H1 (cell line): ENCODE measurements around the gene DUSP23. TPM values are rescaled to one million over a fixed set of nuclear protein-coding genes. Genes with fewer than 3 reads are reported as not detected.

Experiments
- CTCF ChIA-PET: fragments of 300-600 bp; sonication (Branson Sonifier 250); formaldehyde crosslinking; loops from one replicate; lab custom pipeline; 2021; ENCODE audit not compliant: partially characterized antibody; lab: Charles Lee
- POLR2A ChIA-PET: fragments of 300-600 bp; sonication (Branson Sonifier 250); formaldehyde crosslinking; loops from one replicate; lab custom pipeline; 2021; ENCODE audit warnings: inconsistent platforms; ENCODE audit not compliant: partially characterized antibody; lab: Charles Lee
- DNase-seq, 2 experiments: peaks; one replicate each; pipeline versions ENCODE4 v3.0.0 to v3.0.0-alpha.2; 2010 to 2022; ENCODE audit warnings: low spot score in 2 of 2, low read depth in 1 of 2, mixed read lengths in 1 of 2
- FAIRE-seq: peaks from 2 replicates; lab custom pipeline; 2011; peaks lifted over from hg19 to GRCh38; lab: Jason Lieb, UNC
- H2AFZ ChIP-seq: 2 replicates; pipeline ENCODE4 v1.8.1; 2012; ENCODE audit warnings: low read length, inconsistent platforms
- H2AK5ac ChIP-seq: 2 replicates; pipeline ENCODE4 v1.6.1; 2013; ENCODE audit warnings: low read depth, low read length
- H2BK120ac ChIP-seq: replicated peaks from 2 replicates; pipeline ENCODE3; 2013; ENCODE audit warnings: low read depth, low read length, inconsistent platforms
- H2BK12ac ChIP-seq: 2 replicates; pipeline ENCODE4 v1.6.1; 2013; ENCODE audit warnings: low read depth, low read length
- H2BK15ac ChIP-seq: 2 replicates; pipeline ENCODE4 v1.6.1; 2013; ENCODE audit warnings: low read length
- H2BK20ac ChIP-seq: 2 replicates; pipeline ENCODE4 v1.6.1; 2013; ENCODE audit warnings: low read length
- H2BK5ac ChIP-seq: 2 replicates; pipeline ENCODE4 v1.6.1; 2013; ENCODE audit warnings: low read depth, low read length
- H3K14ac ChIP-seq: 2 replicates; pipeline ENCODE4 v1.6.1; 2013; ENCODE audit warnings: inconsistent platforms; ENCODE audit not compliant: insufficient read length
- H3K18ac ChIP-seq: 2 replicates; pipeline ENCODE4 v1.6.1; 2013; ENCODE audit warnings: low read length; ENCODE audit errors: extremely low read depth
- H3K23ac ChIP-seq: 2 replicates; pipeline ENCODE4 v1.6.1; 2013; ENCODE audit warnings: inconsistent platforms; ENCODE audit not compliant: insufficient read length
- H3K23me2 ChIP-seq: 2 replicates; pipeline ENCODE4 v1.6.1; 2013; ENCODE audit warnings: low read depth, low read length
- H3K27ac ChIP-seq: 2 replicates; pipeline ENCODE4 v1.6.1; 2011; ENCODE audit warnings: low read depth, low read length, inconsistent platforms
- H3K27me3 ChIP-seq, 4 experiments: replicated peaks in 1 of 4; 1 replicate in 1 of 4; 2 replicates in 3 of 4; pipeline versions ENCODE4 v1.6.1 to v1.8.1; 2011 to 2013; ENCODE audit warnings: low read length in 3 of 4, mild to moderate bottlenecking in 3 of 4, inconsistent platforms in 2 of 4, mixed read lengths in 2 of 4, moderate library complexity in 1 of 4; ENCODE audit not compliant: control insufficient read depth in 3 of 4, insufficient read depth in 3 of 4; ENCODE audit errors: extremely low read depth in 1 of 4
- H3K36me3 ChIP-seq, 4 experiments: 2 replicates each; pipeline versions ENCODE4 v1.6.1 to v1.8.1; 2011 to 2013; ENCODE audit warnings: mild to moderate bottlenecking in 4 of 4, low read length in 3 of 4, moderate library complexity in 2 of 4, control low read depth in 1 of 4, inconsistent platforms in 1 of 4; ENCODE audit not compliant: insufficient read depth in 4 of 4, control insufficient read depth in 2 of 4
- H3K4ac ChIP-seq: replicated peaks from 2 replicates; pipeline ENCODE3; 2013; ENCODE audit warnings: low read length, low read depth, mixed read lengths, inconsistent platforms; ENCODE audit not compliant: insufficient read length
- H3K4me1 ChIP-seq, 4 experiments: replicated peaks in 1 of 4; 1 replicate in 1 of 4; 2 replicates in 3 of 4; pipeline versions ENCODE4 v1.6.1 to v1.8.1; 2011 to 2013; ENCODE audit warnings: low read length in 3 of 4, inconsistent platforms in 2 of 4, mixed read lengths in 1 of 4; ENCODE audit not compliant: insufficient read depth in 4 of 4, control insufficient read depth in 3 of 4
- H3K4me2 ChIP-seq, 2 experiments: 2 replicates each; pipeline versions ENCODE4 v1.6.1 to v1.8.1; 2011 to 2013; ENCODE audit warnings: low read depth in 2 of 2, low read length in 2 of 2, control low read depth in 1 of 2, inconsistent platforms in 1 of 2, mild to moderate bottlenecking in 1 of 2; ENCODE audit not compliant: insufficient read depth in 1 of 2
- H3K4me3 ChIP-seq, 4 experiments: fragments of 200-600, 300-600 bp in 1 of 4; sonication (generic), shearing (Covaris generic), sonication (Bioruptor Twin) in 1 of 4; 2 replicates each; pipeline versions ENCODE4 v1.5.1 to v1.8.1; 2011 to 2016; ENCODE audit warnings: low read length in 4 of 4, low read depth in 3 of 4, control low read depth in 2 of 4, inconsistent platforms in 2 of 4, mild to moderate bottlenecking in 2 of 4, mixed read lengths in 1 of 4, moderate library complexity in 1 of 4; ENCODE audit not compliant: insufficient read depth in 2 of 4; ENCODE audit errors: extremely low read depth in 1 of 4
- H3K56ac ChIP-seq: replicated peaks from 2 replicates; pipeline ENCODE3; 2013; ENCODE audit warnings: low read depth, mild to moderate bottlenecking, mixed read lengths, low read length, inconsistent platforms; ENCODE audit not compliant: insufficient read length
- H3K79me1 ChIP-seq: 2 replicates; pipeline ENCODE4 v1.6.1; 2013; ENCODE audit warnings: low read depth, low read length, control low read depth
- H3K79me2 ChIP-seq, 2 experiments: 2 replicates each; pipeline versions ENCODE4 v1.6.1 to v1.8.1; 2012 to 2013; ENCODE audit warnings: low read length in 2 of 2, mild to moderate bottlenecking in 2 of 2, inconsistent platforms in 1 of 2; ENCODE audit not compliant: insufficient read depth in 2 of 2, control insufficient read depth in 1 of 2
- H3K9ac ChIP-seq, 4 experiments: replicated peaks in 1 of 4; 1 replicate in 1 of 4; 2 replicates in 3 of 4; pipeline versions ENCODE4 v1.6.1 to v1.8.1; 2011 to 2013; ENCODE audit warnings: low read depth in 3 of 4, low read length in 3 of 4, control low read depth in 2 of 4, mild to moderate bottlenecking in 2 of 4, moderate library complexity in 2 of 4, inconsistent platforms in 1 of 4; ENCODE audit errors: extremely low read depth in 1 of 4
- H3K9me3 ChIP-seq, 2 experiments: 2 replicates each; pipeline versions ENCODE4 v1.6.1 to v1.8.1; 2012 to 2013; ENCODE audit warnings: mild to moderate bottlenecking in 2 of 2, moderate library complexity in 2 of 2, control low read depth in 1 of 2, inconsistent platforms in 1 of 2, low read depth in 1 of 2, low read length in 1 of 2, mixed read lengths in 1 of 2; ENCODE audit not compliant: insufficient read depth in 2 of 2
- H4K20me1 ChIP-seq, 2 experiments: replicated peaks in 1 of 2; 2 replicates each; pipeline versions ENCODE3 to v1.8.1; 2011 to 2013; ENCODE audit warnings: inconsistent platforms in 2 of 2, low read length in 2 of 2, mild to moderate bottlenecking in 1 of 2; ENCODE audit not compliant: insufficient read depth in 2 of 2, control insufficient read depth in 1 of 2
- H4K5ac ChIP-seq: 2 replicates; pipeline ENCODE4 v1.6.1; 2013; ENCODE audit warnings: low read length, low read depth, mixed read lengths, inconsistent platforms; ENCODE audit not compliant: insufficient read length
- H4K8ac ChIP-seq: 2 replicates; pipeline ENCODE4 v1.8.0; 2013; ENCODE audit warnings: mild to moderate bottlenecking, moderate library complexity, low read length, inconsistent platforms; ENCODE audit not compliant: insufficient read depth; ENCODE audit errors: extremely low read depth
- H4K91ac ChIP-seq: replicated peaks from 2 replicates; pipeline ENCODE3; 2013; ENCODE audit warnings: low read length, mixed read lengths, inconsistent platforms; ENCODE audit not compliant: insufficient read length
- CHD1 ChIP-seq: IDR thresholded peaks from 2 replicates; pipeline ENCODE4 v1.6.1; 2012; ENCODE audit warnings: low read depth, low read length, improper control_type of control experiment
- CTBP2 ChIP-seq: IDR thresholded peaks from 2 replicates; pipeline ENCODE4 v1.7.0; 2011; ENCODE audit warnings: borderline replicate concordance, mild to moderate bottlenecking, moderate library complexity, mixed read lengths, low read length; ENCODE audit not compliant: insufficient read depth, insufficient read length
- GABPA ChIP-seq: IDR thresholded peaks from 2 replicates; pipeline ENCODE4 v1.6.1; 2011; ENCODE audit warnings: mild to moderate bottlenecking, low read length, moderate library complexity, borderline replicate concordance; ENCODE audit not compliant: insufficient read depth
- HDAC2 ChIP-seq, 2 experiments: fragments of 300-600 bp in 1 of 2; sonication (generic) in 1 of 2; IDR thresholded peaks; 2 replicates each; pipeline ENCODE4 v1.6.1; 2011 to 2012; ENCODE audit warnings: low read depth in 2 of 2, low read length in 2 of 2, mild to moderate bottlenecking in 2 of 2, moderate library complexity in 2 of 2, borderline replicate concordance in 1 of 2, inconsistent platforms in 1 of 2
- RBBP5 ChIP-seq: IDR thresholded peaks from 2 replicates; pipeline ENCODE4 v1.7.1; 2012; ENCODE audit warnings: low read depth, mild to moderate bottlenecking, inconsistent platforms, low read length, moderate library complexity, borderline replicate concordance
- WGBS, 2 experiments: shearing (Covaris generic) in 1 of 2; methylation state at CpG; one replicate each; pipeline versions ENCODE4 v1.1.6 to v1.1.7; 2013 to 2015; ENCODE audit warnings: low lambda C conversion rate in 2 of 2, mixed read lengths in 2 of 2, inconsistent platforms in 1 of 2, low coverage in 1 of 2, missing lambda C conversion rate in 1 of 2; ENCODE audit not compliant: insufficient replicate concordance in 2 of 2, insufficient coverage in 1 of 2, insufficient read length in 1 of 2; ENCODE audit errors: extremely low coverage in 1 of 2, missing lambda C conversion rate in 1 of 2; 5-methylcytosine and 5-hydroxymethylcytosine counted together
- polyA plus RNA-seq, 7 experiments: library from polyadenylated mRNA; depleted of rRNA in 3 of 7; stranded (reverse) in 5 of 7; unstranded in 2 of 7; fragments of >200 nt in 5 of 7; fragments of 200-250 nt in 2 of 7; gene quantifications; 1 replicate in 5 of 7; 2 replicates in 1 of 7; 4 replicates in 1 of 7; pipeline versions ENCODE4 v1.2.1 to v1.2.3, GENCODE V29; 2011 to 2013; ENCODE audit warnings: missing spikeins in 2 of 7, mixed read lengths in 2 of 7
- total RNA-seq: library from RNA; stranded (reverse); fragmentation: NEBNext Ultra II Directional; extraction: Animal tissue kit (Norgen Biotek cat#: 25700); gene quantifications from 2 replicates; pipeline ENCODE4 v1.2.1, GENCODE V29; 2021

Gene DUSP23
- total and polyA plus RNA-seq, 2 of the 8 experiments (the other 6 are each of a cell fraction or from before 2014, with no cell fraction given): 45.8 to 80.1 TPM

DNA sequence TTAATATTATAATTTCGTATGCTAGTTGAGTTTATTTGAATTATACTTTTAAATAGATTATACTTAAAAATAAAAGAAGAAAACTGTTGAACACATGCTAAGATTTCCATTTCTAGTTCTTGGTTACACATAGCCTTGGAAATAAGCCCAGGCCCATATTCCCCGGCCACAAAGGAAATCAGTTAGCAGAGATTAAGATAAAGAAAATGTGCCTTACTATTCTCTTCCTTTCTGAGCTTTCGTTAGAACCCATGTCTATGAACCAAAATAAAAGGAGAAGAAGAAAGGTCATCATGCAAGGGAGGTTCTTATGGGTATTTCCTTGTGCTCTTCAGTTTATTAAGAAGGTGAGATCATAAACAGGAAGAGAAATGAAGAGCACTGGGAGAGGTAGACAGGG lies 34.1 kb upstream of the DUSP23 start:
- Histone ChIP-seq H2AK5ac (no peak overlapping the region), H3K36me3 (no peaks in the 10 kb centered on the region), H3K56ac (no peak overlapping the region), H2AFZ (no peak overlapping the region), H3K4me3 (no peak overlapping the region), H3K23ac (no peak overlapping the region), H3K18ac (no peak overlapping the region), H3K4ac (no peak overlapping the region), H4K91ac (no peak overlapping the region), H2BK120ac (no peak overlapping the region), H3K79me1 (no peaks in the 10 kb centered on the region), H4K8ac (no peak overlapping the region), H3K9me3 (peaks cover 13 to 20% of the 10 kb centered on the region in 2 experiments; a peak in 3 of 4 replicates), H4K5ac (no peak overlapping the region), H3K4me2 (no peak overlapping the region), H4K20me1 (no peaks in the 10 kb centered on the region), H3K4me1 (no peaks in the 10 kb centered on the region), H2BK12ac (no peak overlapping the region), H3K14ac (no peak overlapping the region), H3K79me2 (no peaks in the 10 kb centered on the region), H3K23me2 (no peaks in the 10 kb centered on the region), H2BK15ac (no peak overlapping the region), H3K27ac (no peak overlapping the region), H3K27me3 (no peaks in the 10 kb centered on the region), H2BK20ac (no peak overlapping the region), H3K9ac (no peak overlapping the region), H2BK5ac (no peak overlapping the region)
- DNase-seq: no peak
- no peak for FAIRE-seq
- CTCF ChIA-PET: no interaction called here
- POLR2A ChIA-PET: no interaction called here
- WGBS, 2 experiments: 86% methylated on average over 3 of the region's 3 CpGs; no CpG with 5 or more reads in 1 of the 2 experiments
- TF ChIP-seq CHD1 (no peak), HDAC2 (IDR thresholded peaks at IDR 0.05; ENCODE audit: borderline replicate concordance in 1 of 2, low read depth in 2 of 2, low read length in 2 of 2) (no peak), GABPA (no peak), CTBP2 (no peak), RBBP5 (no peak)
